GM13977 (cell line): ENCODE results near the gene CCKAR.

ENCODE experiments used
- DNase-seq: peaks from one replicate; pipeline ENCODE4 v3.0.0; 2012; ENCODE audit warnings: low spot score
- in situ Hi-C: fragments of 300-500 bp; cut with MboI; formaldehyde crosslinking; loops from one replicate; pipeline ENCODE4 v1.12.0; 2022; ENCODE audit warnings: low sequenced_read_pairs, low pct_unique_long_range_greater_than_20kb, mixed read lengths, inconsistent platforms; ENCODE audit not compliant: unreplicated experiment
- TF ChIP-seq, protein P1 (sequence below): IDR thresholded peaks from 2 replicates; pipeline ENCODE4 v1.5.1; 2012; ENCODE audit warnings: mild to moderate bottlenecking, control low read depth; ENCODE audit not compliant: insufficient read depth; ENCODE audit errors: extremely low read depth, missing control alignments

CCKAR gene

GRCh38 chr4:26482508-26483462 is 7.5 kb downstream of the CCKAR start:
- TF ChIP-seq, protein P1, sequence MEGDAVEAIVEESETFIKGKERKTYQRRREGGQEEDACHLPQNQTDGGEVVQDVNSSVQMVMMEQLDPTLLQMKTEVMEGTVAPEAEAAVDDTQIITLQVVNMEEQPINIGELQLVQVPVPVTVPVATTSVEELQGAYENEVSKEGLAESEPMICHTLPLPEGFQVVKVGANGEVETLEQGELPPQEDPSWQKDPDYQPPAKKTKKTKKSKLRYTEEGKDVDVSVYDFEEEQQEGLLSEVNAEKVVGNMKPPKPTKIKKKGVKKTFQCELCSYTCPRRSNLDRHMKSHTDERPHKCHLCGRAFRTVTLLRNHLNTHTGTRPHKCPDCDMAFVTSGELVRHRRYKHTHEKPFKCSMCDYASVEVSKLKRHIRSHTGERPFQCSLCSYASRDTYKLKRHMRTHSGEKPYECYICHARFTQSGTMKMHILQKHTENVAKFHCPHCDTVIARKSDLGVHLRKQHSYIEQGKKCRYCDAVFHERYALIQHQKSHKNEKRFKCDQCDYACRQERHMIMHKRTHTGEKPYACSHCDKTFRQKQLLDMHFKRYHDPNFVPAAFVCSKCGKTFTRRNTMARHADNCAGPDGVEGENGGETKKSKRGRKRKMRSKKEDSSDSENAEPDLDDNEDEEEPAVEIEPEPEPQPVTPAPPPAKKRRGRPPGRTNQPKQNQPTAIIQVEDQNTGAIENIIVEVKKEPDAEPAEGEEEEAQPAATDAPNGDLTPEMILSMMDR: no peak
- in situ Hi-C loops: no loop called here
- no peak for DNase-seq

DNA sequence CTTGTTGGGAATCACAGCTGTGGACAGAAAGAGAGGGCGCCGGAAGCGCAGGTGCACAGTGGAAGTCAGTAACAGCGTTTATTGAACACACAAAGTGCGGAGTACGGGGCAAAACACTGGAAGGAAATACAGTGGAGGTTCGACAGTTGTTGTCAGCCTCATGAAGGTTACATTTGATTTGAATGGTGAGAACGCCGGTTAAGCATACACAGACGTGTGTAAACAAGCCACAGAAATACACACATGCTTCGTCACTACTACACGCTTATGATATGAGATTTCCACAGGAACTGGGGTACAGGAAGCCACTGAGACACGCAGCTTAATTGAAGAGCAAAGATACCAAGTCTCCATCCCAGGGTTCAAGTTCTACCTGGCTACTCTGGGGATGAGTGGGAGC is 12.0 kb downstream of the CCKAR start:
- in situ Hi-C loops: no loop called here
- DNase-seq: no peak
- TF ChIP-seq, protein P1: no peak

DNA sequence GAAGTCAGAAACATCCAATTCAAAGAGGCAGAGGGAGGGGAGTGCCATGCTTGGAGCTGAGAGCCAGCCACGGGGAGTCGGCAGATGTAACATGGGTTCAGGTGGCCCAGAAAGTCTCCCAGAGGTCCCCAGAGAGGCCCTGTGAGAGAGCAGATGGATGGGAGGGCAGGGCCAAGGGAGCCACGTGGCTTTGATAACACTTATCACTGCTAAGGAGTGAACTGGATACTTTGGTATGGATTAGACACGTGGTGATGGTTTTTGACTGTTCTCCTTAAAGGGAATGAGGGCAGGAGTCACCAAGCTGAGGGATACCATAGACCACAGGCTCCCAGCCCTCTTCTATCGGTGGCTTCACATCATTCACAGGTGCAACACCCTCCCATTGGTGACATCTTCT is 13.7 kb downstream of the CCKAR start:
- TF ChIP-seq, protein P1: no peak
- in situ Hi-C loops: no loop called here
- DNase-seq: no peak

DNA sequence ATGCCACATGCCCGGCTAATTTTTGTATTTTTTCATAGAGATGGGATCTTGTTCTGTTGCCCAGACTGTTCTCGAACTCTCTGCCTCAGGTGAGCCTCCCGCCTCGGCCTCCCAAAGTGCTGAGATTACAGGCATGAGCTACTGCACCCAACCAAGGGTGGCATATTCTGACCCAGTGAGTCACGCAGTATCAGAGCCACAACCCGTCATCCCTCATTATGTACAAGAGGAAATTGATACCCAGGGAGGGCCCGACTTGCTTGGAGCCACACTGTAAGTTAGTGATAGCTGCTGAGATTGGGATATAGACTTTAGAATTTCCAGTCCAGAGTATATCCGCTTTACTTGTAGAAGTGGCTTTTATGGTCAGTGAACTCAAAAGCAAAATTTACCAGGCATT is 14.6 kb downstream of the CCKAR start:
- in situ Hi-C loops: no loop called here
- TF ChIP-seq, protein P1: no peak
- DNase-seq: no peak

DNA sequence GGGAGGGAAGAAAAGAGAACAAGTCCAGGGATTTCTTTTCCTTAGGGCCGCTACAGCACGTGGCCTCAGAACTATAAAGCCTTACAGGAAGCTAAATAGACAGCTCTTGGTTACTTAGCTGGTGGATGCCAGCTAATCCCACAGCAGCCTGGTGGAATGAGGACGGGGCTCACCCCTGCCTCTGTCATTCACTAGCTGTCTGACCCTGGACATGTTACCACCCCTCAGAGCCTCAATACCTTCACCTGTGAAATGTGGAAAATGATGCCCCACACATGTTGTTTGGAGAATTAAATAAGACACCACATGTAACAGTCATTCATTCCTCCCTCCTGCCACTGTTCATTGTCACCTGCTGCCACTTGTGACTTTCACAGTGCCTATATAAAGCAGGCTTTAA is 15.7 kb downstream of the CCKAR start:
- TF ChIP-seq, protein P1: no peak
- DNase-seq: no peak
- in situ Hi-C loops: loop anchor here (25.0 kb wide), 1 partner anchor 238 kb away; no protein-coding TSS in a partner anchor

DNA sequence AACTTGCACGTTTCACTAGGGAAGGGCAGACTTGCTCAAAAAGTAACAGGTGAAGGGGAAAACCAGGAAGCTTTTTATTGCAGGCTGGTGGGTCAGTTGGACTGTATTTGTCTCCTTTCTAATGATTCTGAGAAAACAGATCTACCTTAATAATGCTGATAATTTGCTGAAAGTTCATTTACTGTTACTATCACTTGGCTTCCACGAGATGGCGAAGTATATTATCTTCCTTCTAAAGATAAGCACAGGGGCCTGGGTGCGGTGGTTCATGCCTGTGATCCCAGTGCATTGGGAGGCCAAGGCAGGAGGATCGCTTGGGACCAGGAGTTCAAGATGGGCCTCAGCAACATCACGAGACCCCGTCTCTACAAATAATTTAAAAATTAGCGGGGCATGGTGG is 16.4 kb downstream of the CCKAR start:
- no peak for DNase-seq
- in situ Hi-C loops: loop anchor here (25.0 kb wide), 1 partner anchor 238 kb away; no protein-coding TSS in a partner anchor
- TF ChIP-seq, protein P1: no peak
